GM18507 (cell line): ENCODE data around the gene NCOA5.

ENCODE experiments used
- DNase-seq: peaks from one replicate; pipeline ENCODE4 v3.0.0; 2011; ENCODE audit warnings: low read depth; ENCODE audit not compliant: insufficient read length; ENCODE audit errors: extremely low spot score
- FAIRE-seq: peaks from 2 replicates; lab custom pipeline; 2011; peaks lifted over from hg19 to GRCh38; lab: Jason Lieb, UNC

Gene NCOA5

GRCh38 chr20:46025376-46025783 lies 64.4 kb downstream of the NCOA5 start:
- no peak for DNase-seq
- no peak for FAIRE-seq

- no peak for FAIRE-seq
Measured at GRCh38 chr20:46023999-46024398, 65.8 kb downstream of the NCOA5 start.

GRCh38 chr20:46023148-46023484 lies 66.6 kb downstream of the NCOA5 start:
- FAIRE-seq (no peak), DNase-seq (no peak)

More at GRCh38 chr20:46023999-46024398, 65.8 kb downstream of the NCOA5 start:
- DNase-seq = no peak

DNA sequence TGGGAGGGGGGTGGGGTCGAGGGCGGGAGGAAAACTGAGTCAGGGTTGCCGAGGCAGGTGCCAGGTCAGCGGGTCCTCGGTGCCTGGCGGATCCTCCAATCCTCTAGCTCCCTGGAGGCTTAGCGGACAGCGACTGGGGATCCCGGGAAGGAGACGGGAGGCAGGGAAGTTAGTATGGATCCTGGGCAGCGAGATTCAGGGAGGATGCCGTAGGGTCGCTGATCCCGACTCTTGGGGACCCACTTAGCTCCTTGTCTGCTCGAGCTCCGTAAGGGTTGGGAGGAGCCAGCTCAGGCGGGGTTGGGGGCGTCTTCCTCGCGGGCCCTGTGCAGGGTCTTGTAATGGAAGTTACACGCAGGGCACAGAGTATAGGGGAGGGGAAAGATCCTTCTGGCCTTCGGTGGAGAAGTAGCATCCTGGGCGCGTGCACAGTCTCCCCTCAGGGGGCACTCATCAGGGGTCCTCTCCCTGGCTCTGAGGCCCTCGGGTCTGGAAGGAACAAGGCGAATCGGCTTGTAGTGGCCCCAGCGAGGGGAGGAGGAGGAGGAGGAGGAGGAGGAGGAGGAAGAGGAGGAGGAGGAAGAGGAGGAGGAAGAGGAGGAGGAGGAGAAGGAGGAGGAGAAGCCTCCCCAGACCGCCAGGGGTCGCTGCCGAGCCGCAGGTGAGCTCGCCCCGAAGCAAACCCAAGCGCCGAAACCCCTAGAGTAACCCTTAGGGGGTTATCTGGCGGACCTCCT lies 67.2 kb downstream of the NCOA5 start:
- peak; percentile 9 for FAIRE-seq
- DNase-seq = peak; percentile 68

GRCh38 chr20:46021361-46022359 lies 68.1 kb downstream of the NCOA5 start:
- no peak for DNase-seq
- FAIRE-seq = no peak

- DNase-seq = no peak
- no peak for FAIRE-seq
Measured at GRCh38 chr20:46020555-46020954, 69.2 kb downstream of the NCOA5 start.

DNA sequence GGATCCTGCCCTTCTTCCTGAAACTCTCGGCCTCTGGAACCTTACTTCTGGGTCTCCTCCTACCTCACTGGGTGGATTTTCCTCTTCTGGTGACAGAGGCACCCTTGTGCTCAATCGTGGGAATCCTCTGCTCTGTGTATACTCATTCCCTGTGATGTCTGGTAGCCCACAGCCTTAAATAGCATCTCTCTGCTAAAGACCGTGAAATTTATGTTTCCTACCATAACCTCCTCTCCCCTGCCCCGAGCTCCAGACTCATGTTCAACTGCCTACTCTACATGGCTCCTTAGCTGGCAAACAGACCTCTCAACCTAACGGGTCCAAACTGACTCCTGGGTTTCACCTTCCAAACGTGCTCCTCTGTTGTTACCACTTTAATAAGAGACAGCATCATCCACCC lies 71.2 kb downstream of the NCOA5 start:
- no peak for DNase-seq
- no peak for FAIRE-seq

GRCh38 chr20:46018112-46018511 lies 71.7 kb downstream of the NCOA5 start:
- DNase-seq (no peak), FAIRE-seq (no peak)

DNA sequence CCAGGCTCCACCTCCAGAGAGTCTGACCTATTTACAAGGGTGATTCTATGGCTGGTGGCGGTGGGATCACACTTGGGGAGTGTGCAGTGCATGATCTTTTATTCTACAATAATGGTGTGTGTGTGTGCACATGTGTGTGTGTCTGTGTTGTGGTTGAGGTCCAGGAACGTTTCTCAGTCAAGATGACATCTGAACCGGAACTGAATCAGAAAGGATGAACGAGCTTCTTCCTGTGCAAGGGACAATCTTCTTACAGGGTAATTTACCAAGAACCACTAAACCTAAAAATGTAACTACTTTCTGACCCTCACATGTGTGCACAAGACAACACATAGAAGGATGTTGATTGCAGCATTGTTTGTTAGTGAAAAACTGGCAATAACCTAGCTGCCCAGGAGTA lies 72.5 kb downstream of the NCOA5 start:
- DNase-seq (no peak), FAIRE-seq (no peak)

- DNase-seq (no peak), FAIRE-seq (no peak)
Measured at GRCh38 chr20:46014517-46015396, 75.0 kb downstream of the NCOA5 start.

DNA sequence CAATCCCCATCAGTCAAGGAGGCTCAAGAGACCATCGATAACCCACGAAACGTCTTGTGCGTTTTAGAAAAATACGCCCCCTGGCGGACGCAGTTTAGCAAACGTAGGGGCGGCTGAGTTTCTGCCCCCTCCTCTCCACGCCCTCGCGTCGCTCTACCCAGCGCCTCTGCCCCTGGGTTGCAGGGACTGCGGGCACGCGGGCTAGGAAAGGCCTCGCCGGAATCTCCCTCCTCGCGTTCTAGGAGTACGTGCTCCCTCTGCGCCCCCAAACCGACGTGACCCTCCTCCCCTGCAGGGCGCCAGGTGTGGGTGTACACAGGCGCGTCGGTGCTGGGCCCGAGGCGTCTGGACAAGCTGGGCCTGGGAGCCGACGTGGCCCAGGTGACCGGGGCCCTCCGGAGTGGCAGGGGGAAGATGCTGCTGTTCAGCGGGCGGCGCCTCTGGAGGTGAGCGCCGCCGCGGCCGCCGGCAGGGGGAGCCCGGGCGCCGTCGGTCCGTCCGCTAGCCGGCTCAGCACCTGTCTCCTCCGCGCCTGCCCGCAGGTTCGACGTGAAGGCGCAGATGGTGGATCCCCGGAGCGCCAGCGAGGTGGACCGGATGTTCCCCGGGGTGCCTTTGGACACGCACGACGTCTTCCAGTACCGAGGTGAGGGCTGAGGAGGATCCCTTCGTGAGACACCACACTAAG lies 75.8 kb downstream of the NCOA5 start:
- FAIRE-seq = peak; percentile 15

GRCh38 chr20:46013322-46013828 lies 76.4 kb downstream of the NCOA5 start:
- FAIRE-seq (no peak), DNase-seq (no peak)

More for the DNA sequence above, 75.8 kb downstream of the NCOA5 start:
- peak; percentile 61 for DNase-seq

GRCh38 chr20:46012921-46013320 lies 76.8 kb downstream of the NCOA5 start:
- DNase-seq (no peak), FAIRE-seq (no peak)

GRCh38 chr20:46011631-46012482 lies 77.9 kb downstream of the NCOA5 start:
- FAIRE-seq = no peak
- no peak for DNase-seq
